ENCODE data around the gene MUC2. TPM values are rescaled to one million over a fixed set of nuclear protein-coding genes. Genes with fewer than 3 reads are reported as not detected.

Gene MUC2
- total and polyA plus RNA-seq, 10 of the 15 experiments (the other 5 are each of a cell fraction or from before 2014, with no cell fraction given): 0.23 TPM; not detected in 9

DNA sequence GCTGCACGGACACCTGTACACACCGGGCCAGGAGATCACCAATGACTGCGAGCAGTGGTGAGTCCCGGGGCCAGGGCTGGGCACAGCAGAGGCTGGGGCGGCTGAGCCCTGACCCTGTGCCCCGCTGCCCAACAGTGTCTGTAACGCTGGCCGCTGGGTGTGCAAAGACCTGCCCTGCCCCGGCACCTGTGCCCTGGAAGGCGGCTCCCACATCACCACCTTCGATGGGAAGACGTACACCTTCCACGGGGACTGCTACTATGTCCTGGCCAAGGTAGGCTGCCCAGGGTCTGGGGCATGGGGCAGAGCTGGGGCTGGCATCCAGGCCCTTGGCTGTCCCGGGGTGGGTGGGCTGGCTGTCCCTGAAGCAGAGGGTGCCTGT, 7.7 kb downstream of the MUC2 start (continued):
- TF ChIP-seq, protein P1, sequence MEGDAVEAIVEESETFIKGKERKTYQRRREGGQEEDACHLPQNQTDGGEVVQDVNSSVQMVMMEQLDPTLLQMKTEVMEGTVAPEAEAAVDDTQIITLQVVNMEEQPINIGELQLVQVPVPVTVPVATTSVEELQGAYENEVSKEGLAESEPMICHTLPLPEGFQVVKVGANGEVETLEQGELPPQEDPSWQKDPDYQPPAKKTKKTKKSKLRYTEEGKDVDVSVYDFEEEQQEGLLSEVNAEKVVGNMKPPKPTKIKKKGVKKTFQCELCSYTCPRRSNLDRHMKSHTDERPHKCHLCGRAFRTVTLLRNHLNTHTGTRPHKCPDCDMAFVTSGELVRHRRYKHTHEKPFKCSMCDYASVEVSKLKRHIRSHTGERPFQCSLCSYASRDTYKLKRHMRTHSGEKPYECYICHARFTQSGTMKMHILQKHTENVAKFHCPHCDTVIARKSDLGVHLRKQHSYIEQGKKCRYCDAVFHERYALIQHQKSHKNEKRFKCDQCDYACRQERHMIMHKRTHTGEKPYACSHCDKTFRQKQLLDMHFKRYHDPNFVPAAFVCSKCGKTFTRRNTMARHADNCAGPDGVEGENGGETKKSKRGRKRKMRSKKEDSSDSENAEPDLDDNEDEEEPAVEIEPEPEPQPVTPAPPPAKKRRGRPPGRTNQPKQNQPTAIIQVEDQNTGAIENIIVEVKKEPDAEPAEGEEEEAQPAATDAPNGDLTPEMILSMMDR (IDR thresholded peaks at IDR 0.05 in 2 of 3, conservative IDR thresholded peaks at IDR 0.05 in 1 of 3; ENCODE audit: control insufficient read depth in 2 of 3, extremely low read depth in 1 of 3, insufficient read depth in 1 of 3, low read depth in 3 of 3, low read length in 3 of 3): no peak

DNA sequence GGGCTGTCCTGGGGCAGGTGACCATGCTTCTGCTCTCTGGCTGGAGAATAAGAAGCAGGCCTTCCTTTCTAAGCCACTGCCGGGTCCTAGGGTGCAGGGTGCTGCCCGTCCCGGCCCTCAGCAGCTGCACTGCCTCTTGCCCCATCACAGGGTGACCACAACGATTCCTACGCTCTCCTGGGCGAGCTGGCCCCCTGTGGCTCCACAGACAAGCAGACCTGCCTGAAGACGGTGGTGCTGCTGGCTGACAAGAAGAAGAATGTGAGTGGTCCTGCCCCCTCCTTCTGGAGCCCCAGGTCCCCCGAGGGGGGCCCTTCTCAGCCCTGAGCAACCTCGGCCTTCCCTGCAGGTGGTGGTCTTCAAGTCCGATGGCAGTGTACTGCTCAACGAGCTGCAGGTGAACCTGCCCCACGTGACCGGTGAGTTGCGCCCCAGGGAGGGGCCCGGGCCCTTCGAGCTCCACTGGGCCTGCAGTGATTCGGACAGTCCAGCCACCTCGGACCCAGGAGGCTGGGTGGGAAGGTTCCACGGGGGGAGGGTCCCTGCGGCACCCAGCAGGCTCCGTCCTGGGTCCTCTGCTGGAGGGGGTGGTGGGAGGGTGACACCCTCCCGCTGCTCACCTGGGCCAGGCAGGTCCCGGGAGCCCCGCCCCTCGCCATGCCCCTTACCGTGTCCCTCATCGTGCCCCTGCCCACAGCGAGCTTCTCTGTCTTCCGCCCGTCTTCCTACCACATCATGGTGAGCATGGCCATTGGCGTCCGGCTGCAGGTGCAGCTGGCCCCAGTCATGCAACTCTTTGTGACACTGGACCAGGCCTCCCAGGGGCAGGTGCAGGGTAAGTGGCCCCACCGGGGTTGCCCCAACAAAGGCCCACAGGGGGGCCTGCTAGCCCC, 8.3 kb downstream of the MUC2 start:
- no peak overlapping the region for H3K9ac ChIP-seq (ENCODE audit: control insufficient read depth, insufficient read depth, low read length)
- intact Hi-C loops (cut with micrococcal nuclease; ENCODE audit: unreplicated experiment) (no loop called here), in situ Hi-C loops (cut with MboI) (no loop called here)
- no peak for FAIRE-seq
- POLR2A ChIA-PET: no interaction called here
- CTCF ChIA-PET: no interaction called here
- no peaks in the 10 kb centered on the region for H4K20me1 ChIP-seq (ENCODE audit: control insufficient read depth, insufficient read depth)
- no peaks in the 10 kb centered on the region for H3K27me3 ChIP-seq (replicated peaks in 1 of 2; ENCODE audit: control insufficient read depth in 2 of 2, insufficient read depth in 2 of 2, low read length in 1 of 2)
- no peaks in the 10 kb centered on the region for H3K36me3 ChIP-seq (ENCODE audit: control insufficient read depth in 2 of 2, insufficient read depth in 2 of 2, low read length in 1 of 2)
- BruUV-seq (replicated peaks): no TSS peak
- SMC1A ChIA-PET (ENCODE audit: uncharacterized antibody, unreplicated experiment): no interaction called here
- RAD21 ChIA-PET (ENCODE audit: unreplicated experiment): no interaction called here
- WGBS (ENCODE audit: insufficient coverage, insufficient replicate concordance, low lambda C conversion rate, missing lambda C conversion rate): 37% methylated on average over 32 of the region's 33 CpGs
- H3K27ac ChIP-seq (ENCODE audit: control insufficient read depth, insufficient read depth): no peak overlapping the region
- DNase-seq (ENCODE audit: low read depth, low spot score): no peak
- no peaks in the 10 kb centered on the region for H3K79me2 ChIP-seq (ENCODE audit: control insufficient read depth, insufficient read depth, low read length)
- no peak overlapping the region for H3K4me2 ChIP-seq (ENCODE audit: control insufficient read depth, insufficient read depth)
- no peak for TF ChIP-seq SPI1 (IDR thresholded peaks at IDR 0.05; ENCODE audit: borderline replicate concordance, insufficient read depth, low read depth, low read length)
- TF ChIP-seq, protein P2, sequence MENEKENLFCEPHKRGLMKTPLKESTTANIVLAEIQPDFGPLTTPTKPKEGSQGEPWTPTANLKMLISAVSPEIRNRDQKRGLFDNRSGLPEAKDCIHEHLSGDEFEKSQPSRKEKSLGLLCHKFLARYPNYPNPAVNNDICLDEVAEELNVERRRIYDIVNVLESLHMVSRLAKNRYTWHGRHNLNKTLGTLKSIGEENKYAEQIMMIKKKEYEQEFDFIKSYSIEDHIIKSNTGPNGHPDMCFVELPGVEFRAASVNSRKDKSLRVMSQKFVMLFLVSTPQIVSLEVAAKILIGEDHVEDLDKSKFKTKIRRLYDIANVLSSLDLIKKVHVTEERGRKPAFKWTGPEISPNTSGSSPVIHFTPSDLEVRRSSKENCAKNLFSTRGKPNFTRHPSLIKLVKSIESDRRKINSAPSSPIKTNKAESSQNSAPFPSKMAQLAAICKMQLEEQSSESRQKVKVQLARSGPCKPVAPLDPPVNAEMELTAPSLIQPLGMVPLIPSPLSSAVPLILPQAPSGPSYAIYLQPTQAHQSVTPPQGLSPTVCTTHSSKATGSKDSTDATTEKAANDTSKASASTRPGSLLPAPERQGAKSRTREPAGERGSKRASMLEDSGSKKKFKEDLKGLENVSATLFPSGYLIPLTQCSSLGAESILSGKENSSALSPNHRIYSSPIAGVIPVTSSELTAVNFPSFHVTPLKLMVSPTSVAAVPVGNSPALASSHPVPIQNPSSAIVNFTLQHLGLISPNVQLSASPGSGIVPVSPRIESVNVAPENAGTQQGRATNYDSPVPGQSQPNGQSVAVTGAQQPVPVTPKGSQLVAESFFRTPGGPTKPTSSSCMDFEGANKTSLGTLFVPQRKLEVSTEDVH (IDR thresholded peaks at IDR 0.05; ENCODE audit: low read depth, partially characterized antibody): no peak
- TF ChIP-seq, protein P3, sequence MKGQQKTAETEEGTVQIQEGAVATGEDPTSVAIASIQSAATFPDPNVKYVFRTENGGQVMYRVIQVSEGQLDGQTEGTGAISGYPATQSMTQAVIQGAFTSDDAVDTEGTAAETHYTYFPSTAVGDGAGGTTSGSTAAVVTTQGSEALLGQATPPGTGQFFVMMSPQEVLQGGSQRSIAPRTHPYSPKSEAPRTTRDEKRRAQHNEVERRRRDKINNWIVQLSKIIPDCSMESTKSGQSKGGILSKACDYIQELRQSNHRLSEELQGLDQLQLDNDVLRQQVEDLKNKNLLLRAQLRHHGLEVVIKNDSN (IDR thresholded peaks at IDR 0.05; ENCODE audit: borderline replicate concordance, extremely low read length, insufficient read depth, low read depth, low read length): peak; percentile 7
- no peak for TF ChIP-seq SREBF1 (IDR thresholded peaks at IDR 0.05; ENCODE audit: low read length)
- ATAC-seq: no peak
- H2AFZ ChIP-seq (ENCODE audit: control insufficient read depth, low read depth, low read length): no peak overlapping the region
- no peak overlapping the region for H3K4me3 ChIP-seq
- H3K4me1 ChIP-seq (ENCODE audit: control insufficient read depth, insufficient read depth, low read length): no peaks in the 10 kb centered on the region
- H3K9me3 ChIP-seq (replicated peaks; ENCODE audit: control insufficient read depth, insufficient read depth, low read length): no peaks in the 10 kb centered on the region; the same call in 2 of the 3 replicates
